Glutamatergic neuron (in vitro differentiated cells): ENCODE results near the gene ZPLD1. TPM values are rescaled to one million over a fixed set of nuclear protein-coding genes. Genes with fewer than 3 reads are reported as not detected.

Source experiments
- DNase-seq: peaks from one replicate; pipeline ENCODE4 v3.0.0; 2022
- H3K27ac Mint-ChIP-seq: one replicate; pipeline ENCODE4 v1.8.0; 2020; ENCODE audit warnings: mild to moderate bottlenecking, mixed read lengths, inconsistent platforms; ENCODE audit not compliant: unreplicated experiment
- H3K27me3 Mint-ChIP-seq: one replicate; pipeline ENCODE4 v1.8.0; 2020; ENCODE audit warnings: mild to moderate bottlenecking, moderate library complexity, mixed read lengths, inconsistent platforms; ENCODE audit not compliant: unreplicated experiment
- H3K36me3 Mint-ChIP-seq: one replicate; pipeline ENCODE4 v1.8.0; 2020; ENCODE audit warnings: mild to moderate bottlenecking, mixed read lengths, inconsistent platforms; ENCODE audit not compliant: unreplicated experiment
- H3K4me1 Mint-ChIP-seq: one replicate; pipeline ENCODE4 v1.8.0; 2020; ENCODE audit warnings: mild to moderate bottlenecking, low read depth, mixed read lengths, inconsistent platforms; ENCODE audit not compliant: unreplicated experiment
- H3K4me3 Mint-ChIP-seq: one replicate; pipeline ENCODE4 v1.8.0; 2020; ENCODE audit warnings: mild to moderate bottlenecking, mixed read lengths, inconsistent platforms; ENCODE audit not compliant: unreplicated experiment
- H3K9me3 Mint-ChIP-seq: one replicate; pipeline ENCODE4 v1.8.0; 2020; ENCODE audit warnings: mild to moderate bottlenecking, moderate library complexity, mixed read lengths, inconsistent platforms; ENCODE audit not compliant: unreplicated experiment
- total RNA-seq: library from RNA; stranded (reverse); fragmentation: NEBNext Ultra II Directional; extraction: Animal tissue kit (Norgen Biotek cat#: 25700); gene quantifications from one replicate; pipeline ENCODE4 v1.2.1, GENCODE V29; 2021; ENCODE audit not compliant: unreplicated experiment
- TF ChIP-seq, protein P1 (sequence below): fragments of 200-600 bp; sonication (generic); IDR thresholded peaks from one replicate; pipeline ENCODE4 v1.5.0; 2021; ENCODE audit not compliant: partially characterized antibody, unreplicated experiment

ZPLD1 gene
- total RNA-seq, 1 donor from 2014 or later: not detected

DNA sequence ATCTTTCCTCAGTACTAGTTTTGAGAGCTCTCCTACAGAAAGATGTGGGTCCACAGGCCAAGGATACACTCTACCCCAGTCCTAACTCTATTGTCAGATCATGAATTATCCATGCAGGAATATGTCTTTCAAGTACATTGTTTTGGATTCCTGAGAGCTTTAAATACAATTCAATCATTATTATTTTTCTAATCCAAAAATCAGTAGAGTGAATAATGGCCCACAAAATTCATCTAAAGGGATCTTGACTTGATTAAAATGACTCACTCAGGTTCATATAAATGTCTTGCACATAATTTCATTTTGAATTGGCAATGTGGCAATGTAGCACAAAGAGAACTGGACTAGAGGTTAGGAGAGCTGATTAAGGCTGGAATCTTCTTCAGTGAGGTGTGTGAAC, 93.9 kb downstream of the ZPLD1 start:
- Mint-ChIP-seq H3K4me3 (no peak overlapping the region), H3K4me1 (no peaks in the 10 kb centered on the region), H3K9me3 (no peaks in the 10 kb centered on the region), H3K27me3 (no peaks in the 10 kb centered on the region), H3K36me3 (no peaks in the 10 kb centered on the region), H3K27ac (no peak overlapping the region)
- DNase-seq: no peak
- TF ChIP-seq, protein P1, sequence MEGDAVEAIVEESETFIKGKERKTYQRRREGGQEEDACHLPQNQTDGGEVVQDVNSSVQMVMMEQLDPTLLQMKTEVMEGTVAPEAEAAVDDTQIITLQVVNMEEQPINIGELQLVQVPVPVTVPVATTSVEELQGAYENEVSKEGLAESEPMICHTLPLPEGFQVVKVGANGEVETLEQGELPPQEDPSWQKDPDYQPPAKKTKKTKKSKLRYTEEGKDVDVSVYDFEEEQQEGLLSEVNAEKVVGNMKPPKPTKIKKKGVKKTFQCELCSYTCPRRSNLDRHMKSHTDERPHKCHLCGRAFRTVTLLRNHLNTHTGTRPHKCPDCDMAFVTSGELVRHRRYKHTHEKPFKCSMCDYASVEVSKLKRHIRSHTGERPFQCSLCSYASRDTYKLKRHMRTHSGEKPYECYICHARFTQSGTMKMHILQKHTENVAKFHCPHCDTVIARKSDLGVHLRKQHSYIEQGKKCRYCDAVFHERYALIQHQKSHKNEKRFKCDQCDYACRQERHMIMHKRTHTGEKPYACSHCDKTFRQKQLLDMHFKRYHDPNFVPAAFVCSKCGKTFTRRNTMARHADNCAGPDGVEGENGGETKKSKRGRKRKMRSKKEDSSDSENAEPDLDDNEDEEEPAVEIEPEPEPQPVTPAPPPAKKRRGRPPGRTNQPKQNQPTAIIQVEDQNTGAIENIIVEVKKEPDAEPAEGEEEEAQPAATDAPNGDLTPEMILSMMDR: no peak
